HG03060 (cell line): ENCODE measurements around the gene ABTB2.

Experiments
- ATAC-seq: cut with Tn5 transposase; IDR thresholded peaks from one replicate; pipeline ENCODE4 v1.9.1; 2021; ENCODE audit warnings: low read depth, moderate number of reproducible peaks; ENCODE audit not compliant: unreplicated experiment

Gene ABTB2

DNA sequence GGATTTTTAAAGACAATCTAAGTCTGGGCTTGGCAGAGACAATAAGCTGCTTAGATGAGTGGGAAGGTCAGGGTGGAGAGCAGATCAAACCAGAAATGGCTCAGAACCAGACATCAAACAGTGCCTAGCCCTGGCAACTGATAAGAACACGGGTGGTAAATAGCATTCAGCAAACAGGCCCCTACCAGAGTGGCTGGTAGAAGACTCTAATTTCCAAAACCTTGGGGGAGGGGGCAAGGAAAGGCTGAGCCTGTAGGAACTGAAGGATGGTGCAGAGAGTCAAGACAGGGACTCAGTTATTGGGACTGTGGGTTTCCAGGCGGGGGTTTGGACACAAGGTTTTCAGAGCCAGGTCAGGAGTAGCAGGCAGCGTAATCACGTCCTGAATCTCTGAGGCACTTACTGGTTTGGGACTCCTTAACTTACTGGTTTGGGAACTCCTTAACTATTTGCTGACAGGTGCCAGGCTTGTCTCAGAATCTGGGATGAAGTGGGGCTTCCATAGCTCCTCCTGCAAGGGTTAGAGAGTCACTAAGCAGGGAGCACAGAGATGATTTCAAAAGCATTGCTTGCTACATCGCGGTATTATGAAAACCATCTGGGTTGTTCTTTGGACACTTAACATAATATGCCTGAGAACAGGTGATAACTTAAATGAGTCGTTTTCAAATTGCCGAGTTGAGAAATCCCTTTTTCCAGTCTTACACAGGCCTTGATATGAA is 5.7 kb upstream of the ABTB2 start:
- no peak for ATAC-seq

DNA sequence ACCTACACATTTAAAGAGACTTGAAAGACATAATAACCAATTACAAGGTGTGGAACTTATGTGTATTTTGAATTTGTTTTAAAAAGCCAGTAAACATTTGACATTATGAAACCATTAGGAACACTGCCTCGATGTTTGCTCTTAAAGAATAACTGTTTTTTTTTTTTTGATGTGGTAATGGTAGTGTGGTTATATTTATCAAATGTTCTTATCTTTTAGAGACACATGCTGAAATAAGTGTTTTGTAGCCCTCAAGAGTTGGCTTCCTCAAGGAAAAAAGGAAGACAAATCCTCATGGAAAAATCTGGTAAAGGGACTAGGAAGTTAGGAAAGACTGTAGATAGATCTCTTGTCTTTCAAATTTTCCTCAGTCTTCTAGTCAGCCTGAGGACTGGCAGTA is 2.2 kb upstream of the ABTB2 start:
- ATAC-seq, result no peak

DNA sequence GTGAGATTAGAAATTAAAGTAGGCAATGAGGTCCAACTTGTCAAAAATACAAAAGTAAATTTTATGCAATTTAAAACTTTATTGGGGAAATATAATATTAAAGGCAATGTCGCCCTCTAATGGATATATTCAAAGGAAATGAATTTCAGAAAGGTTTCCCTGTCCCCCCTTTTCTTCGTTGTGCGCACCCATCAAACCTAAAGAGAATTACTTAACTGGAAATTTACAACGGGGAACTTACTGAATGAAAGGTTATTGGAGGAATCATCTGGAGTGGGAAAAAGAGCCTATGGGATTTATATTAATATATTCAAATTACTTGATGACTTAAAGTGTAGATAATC is 1.7 kb upstream of the ABTB2 start:
- no peak for ATAC-seq

DNA sequence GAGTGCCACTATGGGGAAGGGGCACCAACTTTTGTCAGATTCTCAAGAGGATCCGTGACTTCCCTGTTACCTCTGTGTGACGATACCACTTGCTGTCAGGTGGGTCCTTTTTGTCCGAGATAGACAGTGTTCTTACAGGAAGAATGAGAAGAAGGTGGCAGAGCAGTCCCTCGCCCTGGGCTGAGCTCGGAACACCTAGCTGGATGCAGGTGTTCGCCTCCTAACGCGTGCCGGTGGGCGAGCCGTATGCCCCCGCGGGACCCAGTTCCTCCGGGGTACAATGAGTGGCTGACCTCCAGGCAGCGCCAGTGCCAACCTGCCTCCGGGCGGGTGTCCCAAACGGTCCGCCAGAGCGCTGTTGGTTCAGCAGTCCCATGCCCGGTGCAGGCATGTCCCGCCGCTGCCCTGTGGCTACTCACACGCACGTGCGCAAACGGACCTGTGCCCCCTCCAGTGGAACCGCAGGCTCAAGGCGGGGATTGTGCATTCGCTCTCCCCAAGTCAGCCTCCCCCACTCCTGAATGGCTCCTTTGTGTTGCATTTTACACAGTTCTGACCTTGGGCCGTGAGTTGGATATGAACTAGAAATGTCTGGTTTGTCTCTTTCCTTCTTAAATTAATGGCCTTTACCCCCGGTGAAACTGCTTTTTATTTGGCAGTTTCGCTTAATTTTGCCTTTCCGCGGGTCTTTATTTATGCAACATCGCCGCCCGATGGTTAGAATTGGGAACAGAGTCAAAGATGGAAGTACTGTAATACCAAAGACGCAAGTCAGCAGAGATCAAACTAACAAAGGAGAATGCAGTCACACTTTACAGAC is 1.1 kb upstream of the ABTB2 start:
- ATAC-seq, result no peak

DNA sequence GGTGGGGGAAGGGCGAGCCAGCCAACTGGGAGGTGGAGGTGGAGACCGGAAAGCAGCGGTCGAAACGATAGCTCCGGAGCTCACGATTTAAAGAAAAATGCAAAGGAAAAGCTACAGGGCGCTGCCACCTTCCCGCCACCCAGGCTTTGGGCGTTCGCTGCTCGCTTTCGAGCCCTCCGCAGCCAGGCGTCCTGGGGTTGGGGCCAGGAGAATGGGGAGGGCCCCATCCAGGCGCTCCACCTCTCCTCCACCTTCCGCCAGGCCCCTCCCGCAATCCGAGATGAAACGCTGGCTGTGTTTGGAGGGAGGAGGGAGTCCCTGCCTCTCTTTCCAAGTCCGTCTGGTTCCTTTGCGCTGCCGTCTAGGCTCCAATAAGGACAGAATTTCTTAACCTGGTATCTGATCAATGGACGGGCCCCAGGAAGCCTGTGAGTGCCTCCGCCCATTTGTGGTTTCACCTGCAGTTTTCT is 483 bp upstream of the ABTB2 start:
- peak; percentile 1 for ATAC-seq

DNA sequence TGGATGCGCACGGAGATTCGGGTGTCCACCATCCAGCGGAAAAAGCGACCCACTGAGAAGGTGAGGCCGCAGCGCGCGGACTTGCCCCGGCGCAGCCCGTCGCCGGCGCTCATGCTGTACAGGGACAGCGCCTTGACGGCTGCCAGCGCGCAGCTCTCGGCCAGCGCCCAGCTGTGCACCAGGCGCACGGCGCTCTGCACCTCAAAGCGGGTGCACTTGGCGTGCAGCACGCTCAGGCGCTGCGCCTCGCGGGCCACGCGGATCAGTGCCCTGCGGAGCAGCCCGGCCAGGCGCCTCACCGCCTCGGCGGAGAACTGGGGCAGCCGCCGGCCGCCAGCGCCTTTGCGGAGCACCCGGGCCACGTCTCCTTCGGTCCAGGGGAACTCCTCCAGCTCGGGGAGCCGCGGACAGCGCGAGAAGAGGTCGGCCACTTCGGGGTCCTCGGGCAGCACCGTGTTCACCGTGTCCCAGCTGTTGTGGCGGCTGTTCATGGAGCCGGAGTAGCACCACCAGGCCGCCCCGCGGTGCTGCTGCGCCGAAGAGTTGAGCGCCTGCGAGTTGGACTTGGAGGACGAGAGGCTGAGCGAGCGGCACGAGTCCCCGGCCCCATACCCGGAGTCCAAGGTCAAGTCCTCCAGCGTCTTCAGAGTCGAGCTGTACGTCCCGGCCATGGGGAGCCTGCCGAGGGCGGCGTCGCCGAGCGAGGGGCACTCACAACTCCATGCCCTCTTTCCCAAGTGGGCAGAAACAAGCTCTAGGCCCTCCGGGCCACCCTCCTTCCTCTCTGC is 703 bp downstream of the ABTB2 start:
- no peak for ATAC-seq

DNA sequence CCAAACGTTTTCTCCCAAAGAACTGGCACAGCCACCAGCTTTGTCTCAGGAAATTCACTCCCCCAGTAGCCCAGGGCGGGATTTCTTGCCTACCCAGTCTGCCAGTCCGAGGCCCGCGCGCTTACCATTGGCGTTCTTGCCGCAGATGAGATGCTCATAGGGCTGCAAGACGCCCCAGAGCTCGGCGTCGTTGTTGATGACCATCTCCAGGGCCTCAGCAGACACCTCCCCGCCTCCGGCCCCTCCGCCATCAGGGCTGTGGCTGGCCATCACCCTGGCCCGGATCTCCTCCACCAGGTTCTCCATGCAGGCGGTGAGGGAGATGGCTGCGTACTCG is 1.3 kb downstream of the ABTB2 start:
- no peak for ATAC-seq

DNA sequence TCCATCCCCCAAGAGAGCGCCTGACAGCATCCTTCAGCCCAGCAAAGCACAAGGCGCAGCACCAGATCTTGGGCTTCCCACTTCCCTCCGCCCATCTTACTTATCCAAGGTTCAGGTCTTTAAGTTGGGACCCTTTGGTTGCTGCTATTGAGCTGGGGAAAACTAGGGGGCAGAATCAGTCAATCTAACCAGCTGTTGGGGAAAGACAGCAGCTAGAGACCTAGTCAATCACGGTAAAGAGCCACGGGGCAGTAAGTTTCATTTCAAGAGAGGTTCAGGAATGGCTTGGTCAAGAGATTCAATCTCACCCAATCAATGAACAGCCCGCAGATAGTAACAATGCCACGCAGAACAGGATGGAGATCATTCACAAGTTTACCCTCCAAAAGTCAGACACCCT is 1.7 kb downstream of the ABTB2 start:
- ATAC-seq, result no peak

DNA sequence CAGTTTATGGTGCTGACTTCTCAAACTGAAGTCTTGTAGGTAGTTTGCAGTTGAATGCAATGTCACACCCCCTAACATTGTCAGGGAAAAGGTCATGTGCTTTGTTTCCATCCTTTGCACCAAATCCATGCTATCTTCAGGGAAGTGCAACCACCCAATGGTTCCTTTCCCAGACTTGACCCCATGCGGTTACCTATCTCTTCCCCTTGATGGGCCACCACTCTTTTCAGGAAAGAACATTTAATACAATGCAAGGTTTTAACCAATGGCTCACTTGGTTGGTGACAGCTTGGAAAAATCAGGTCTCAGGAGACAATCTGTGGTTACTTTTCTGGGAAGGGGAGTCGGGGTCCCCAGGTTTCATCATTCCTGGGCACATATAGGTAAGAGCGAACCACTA is 2.1 kb downstream of the ABTB2 start:
- no peak for ATAC-seq

DNA sequence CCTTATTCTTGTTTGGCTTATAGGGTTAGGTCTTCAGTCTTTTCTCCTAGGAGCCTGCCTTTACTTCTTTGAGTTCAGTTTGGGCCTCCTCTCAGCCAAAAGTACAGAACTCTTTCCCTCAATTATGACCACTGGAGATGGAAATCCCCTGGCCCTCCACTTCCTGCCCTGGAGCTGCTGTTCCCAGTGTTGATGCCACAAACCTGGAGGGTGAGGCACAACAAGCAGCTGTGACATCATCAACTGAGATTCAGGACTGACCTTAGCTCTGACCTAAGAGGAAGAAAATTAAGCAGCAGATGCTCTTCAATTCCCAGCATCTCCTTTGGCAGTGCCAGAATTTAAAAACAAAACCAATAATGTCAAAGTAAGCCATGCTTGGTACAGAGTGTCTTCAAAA is 3.0 kb downstream of the ABTB2 start:
- no peak for ATAC-seq

DNA sequence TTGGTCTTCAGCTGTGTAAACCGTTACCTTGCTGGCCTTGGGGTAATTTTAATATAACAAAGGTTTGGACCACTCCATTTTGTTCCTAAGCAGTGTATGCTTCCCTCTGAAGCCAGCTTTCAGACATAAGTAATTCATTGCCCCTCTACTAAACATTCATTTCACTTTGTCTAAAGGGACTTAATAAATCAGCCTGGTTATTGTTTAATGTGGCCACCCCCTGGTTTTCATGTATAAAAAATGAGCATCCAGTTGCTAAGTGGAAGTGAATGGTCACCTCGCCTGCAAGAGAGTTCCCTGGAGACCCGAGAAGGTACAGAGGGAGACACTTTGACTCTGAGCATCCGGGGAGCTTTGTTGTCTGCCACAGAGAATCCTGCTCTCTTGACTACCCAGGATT is 3.9 kb downstream of the ABTB2 start:
- no peak for ATAC-seq

DNA sequence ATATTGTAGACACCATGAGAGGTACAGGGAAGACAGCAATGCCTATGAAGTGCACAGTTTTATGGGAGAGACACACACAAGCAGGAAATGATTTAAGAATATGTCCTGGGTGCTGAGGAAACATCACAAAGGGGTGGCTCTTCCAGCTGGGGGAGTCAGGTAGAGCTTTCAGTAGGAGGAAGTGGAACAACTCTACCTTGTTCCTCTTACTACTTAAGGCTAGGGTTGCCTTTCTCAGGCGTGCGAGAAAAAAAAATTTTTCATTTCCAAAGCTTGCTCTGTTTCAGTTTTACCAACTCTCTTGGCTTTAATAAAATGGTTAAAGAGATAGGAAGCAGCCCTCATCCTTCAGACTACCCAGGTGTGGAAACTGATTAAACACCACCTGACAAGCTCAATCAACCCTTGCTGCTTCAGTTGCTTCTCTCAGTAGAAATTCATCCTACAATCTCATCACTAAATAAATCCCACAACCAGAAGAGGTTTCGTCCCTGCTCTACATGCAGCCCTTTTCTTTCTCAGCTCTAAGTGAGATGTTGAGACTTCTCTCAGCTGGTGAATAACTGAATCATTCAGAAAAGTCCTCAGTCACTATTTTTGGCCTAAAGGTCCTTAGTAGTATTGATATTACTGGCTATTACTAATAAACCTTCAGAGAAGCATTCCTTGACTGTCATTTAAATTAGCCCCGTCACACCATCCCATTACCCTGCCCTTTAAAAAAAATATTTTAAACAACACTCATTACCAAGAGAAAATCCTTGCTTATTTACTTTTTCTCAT is 5.9 kb downstream of the ABTB2 start:
- peak; percentile 50 for ATAC-seq

DNA sequence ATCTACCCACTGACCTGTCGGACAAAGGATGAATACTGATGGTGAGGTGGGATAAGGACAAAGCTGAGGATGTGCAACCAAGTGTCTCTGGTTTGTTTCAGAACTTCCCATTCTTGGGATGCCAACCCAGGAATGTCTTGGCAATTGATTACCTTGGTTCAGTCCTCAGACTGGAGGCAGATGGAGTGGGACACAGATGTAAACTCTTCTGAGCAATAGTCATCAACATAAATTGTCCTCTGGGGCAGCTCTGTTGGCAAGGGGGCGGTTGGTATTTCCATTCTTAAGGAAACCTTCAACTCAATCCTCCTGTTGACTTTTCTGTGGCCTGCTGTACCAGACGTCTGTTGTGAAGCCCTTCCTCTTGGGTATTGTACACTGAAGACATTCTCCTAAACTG is 6.8 kb downstream of the ABTB2 start:
- ATAC-seq, result no peak

DNA sequence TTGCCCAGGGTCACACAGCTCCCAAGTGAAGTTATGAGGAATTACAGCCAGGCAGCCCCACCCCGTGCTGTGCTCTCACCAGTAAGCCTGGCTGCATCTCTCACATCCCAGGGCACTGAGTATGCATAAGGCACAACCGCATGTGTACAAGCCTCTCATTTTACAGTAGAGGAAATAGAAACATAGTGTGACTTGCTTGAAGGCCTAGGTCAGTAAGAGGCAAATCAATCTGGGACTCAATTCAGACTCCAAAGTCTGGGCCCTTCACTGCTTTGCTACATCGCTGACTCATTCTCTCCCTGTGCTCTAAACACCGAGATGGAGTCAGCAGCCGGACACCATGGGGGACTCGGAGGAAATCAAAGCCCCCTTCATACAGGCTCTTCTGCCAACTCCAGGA is 7.9 kb downstream of the ABTB2 start:
- no peak for ATAC-seq

DNA sequence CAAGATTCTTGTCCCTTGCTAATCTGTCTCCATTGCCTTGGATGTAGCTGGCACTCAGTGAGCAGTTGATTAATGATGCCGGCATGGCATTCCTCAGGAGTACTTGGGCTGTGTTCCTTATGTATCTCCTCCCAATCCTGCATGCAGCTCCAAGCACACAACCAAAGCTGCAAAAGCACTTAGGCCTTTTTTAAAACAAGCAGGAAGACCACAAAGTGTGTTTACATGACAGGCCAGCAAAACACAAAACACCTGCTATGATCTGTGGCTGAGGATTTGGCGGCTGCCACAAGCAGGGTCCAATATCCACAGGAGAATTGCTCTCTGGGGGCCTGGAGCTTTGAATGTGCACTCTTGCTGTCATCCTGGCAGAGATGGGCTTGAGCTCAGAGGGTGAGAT is 8.9 kb downstream of the ABTB2 start:
- no peak for ATAC-seq

DNA sequence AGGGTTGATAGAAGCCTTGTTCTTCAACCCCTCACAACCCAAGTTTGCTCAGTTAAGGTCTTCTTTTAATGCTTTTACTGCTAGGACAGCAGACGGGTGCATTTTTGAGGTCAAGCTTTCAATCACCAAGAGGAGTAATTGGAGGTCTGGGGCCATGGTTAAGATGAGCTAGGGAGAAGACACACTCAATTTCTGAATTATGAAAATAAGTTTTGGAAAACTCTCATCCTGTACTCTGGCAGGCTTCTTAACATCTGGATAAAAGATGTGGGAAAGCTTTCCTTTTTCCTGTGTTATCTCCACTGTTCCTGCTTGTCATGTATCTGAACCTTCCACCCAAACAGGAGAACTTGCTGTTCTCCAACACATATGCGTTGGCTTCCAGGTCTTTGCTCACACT is 9.7 kb downstream of the ABTB2 start:
- ATAC-seq, result no peak

DNA sequence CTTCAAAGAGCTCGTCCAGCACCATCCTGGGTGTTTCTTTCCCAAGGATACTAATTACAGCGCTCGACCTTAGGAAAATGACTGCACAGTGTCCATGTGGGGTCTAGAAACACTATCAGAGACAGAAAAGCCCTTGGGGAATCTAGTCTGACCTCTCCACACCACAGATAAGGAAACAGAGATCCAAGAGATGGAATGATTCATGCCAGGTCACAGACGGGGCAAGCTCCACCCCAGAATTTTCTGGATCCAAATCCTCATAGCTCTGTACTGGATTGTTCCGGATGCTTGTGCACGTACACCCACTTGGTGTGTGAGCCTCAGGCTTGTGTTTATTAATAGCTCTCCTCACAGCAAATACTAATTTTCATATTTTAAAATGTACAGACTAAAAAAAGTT is 11.3 kb downstream of the ABTB2 start:
- ATAC-seq, result no peak

DNA sequence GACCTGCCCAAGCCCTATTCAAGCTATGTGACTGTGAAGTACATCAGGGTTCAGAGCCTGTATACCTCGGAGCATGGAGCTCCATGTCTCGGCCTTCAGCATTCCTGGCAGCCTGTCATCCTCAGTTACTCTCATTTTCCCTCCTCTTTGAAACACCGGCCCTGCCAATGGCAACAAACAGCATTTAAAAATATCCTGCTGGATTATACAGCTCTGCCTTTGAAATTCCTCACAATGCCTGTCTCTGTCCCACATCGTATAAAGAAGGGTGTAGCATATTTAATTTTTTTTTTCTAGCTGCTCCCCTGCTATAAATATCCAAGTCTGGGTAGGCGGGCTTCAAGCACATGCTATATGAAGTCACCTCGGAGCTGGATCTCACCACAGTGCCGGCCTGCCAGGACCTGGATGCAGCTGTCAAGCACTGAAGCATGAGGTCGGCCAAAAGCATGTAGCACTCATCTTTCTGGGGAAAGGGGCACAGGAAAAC is 11.8 kb downstream of the ABTB2 start:
- ATAC-seq, result no peak

DNA sequence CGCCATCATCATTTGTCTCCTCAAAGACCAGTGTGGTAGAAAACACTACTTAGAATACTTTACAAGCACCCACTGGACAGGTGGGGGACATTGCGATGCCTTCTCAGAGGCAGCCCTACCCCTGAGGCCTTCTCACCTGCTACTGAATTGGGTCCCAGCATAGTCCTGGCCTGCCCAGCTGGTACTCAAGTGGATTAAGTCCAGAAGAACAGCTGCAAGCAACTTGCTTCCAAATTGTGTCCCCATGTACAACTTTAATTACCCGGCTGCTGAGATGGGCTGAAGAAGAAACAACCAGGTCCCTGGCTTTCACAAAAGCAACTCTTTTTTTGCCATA is 12.3 kb downstream of the ABTB2 start:
- no peak for ATAC-seq

DNA sequence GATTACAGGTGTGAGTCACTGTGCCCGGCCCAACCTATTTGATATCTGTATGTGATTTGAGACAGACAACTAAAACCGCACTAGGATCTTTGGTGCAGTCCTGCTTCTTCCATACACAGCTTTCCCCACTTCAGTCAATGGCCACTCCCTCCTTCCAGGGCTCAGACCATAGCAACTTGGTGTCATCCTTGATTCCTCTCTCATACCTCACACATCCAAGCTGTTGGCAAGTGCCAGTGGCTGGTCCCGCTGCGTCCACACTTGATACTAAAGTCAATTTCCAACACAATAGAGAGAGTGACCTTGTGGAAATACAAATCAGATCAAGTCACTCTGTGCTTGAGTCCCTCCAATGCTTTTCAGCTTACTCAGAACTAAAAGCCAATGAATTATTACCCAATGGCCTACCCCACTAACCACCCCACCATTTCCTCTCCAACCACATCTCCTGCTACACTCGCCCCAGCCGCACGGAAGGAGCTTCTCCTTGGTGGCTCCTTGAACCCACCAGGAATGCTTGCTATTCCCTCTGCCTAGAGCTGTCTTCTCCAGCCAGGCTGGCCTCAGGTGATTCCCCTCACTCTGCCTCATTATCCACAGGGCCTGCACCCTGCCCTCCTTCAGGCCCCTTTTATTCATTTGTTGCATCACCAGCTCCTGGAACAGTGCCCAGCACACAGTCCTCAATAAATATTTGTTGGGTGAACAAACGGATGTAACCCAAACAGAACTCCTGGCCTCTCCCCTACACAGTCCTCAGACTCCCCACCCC is 12.9 kb downstream of the ABTB2 start:
- ATAC-seq, result no peak
